GM18858 (cell line): ENCODE data around the gene PCA3.

Experiments used
- ATAC-seq: cut with Tn5 transposase; IDR thresholded peaks from one replicate; pipeline ENCODE4 v1.9.1; 2021; ENCODE audit not compliant: unreplicated experiment

The PCA3 gene

DNA sequence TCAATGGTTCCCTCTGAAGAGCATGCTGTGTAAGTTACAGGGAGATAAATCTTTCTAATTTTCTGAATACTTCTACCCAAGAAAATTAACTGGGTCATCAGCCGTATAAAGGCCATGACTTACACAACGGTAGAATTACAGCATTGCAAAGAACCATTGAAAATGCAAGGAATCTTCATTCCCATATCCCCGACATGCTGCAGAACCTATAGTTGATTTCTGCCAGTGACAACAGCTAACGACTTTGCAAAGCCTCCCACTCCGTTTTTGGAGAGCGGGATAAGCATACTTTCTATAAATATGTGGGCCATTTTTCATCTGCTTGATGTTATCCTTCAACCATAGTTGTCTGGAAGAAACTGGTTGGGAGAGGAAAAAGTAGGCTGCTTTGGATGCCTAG, 56.2 kb downstream of the PCA3 start:
- ATAC-seq = no peak

GRCh38 chr9:76827296-76828080, 63.2 kb downstream of the PCA3 start:
- ATAC-seq = no peak

- ATAC-seq = no peak
Measured at GRCh38 chr9:76828447-76828846, 64.2 kb downstream of the PCA3 start.

- no peak for ATAC-seq
Measured at GRCh38 chr9:76835571-76836283, 71.5 kb downstream of the PCA3 start.
